GM21515 (cell line): Measurements from ENCODE around the gene CAPN9.

Experiments
- ATAC-seq: cut with Tn5 transposase; IDR thresholded peaks from one replicate; pipeline ENCODE4 v1.9.1; 2021; ENCODE audit not compliant: unreplicated experiment

The CAPN9 gene

DNA sequence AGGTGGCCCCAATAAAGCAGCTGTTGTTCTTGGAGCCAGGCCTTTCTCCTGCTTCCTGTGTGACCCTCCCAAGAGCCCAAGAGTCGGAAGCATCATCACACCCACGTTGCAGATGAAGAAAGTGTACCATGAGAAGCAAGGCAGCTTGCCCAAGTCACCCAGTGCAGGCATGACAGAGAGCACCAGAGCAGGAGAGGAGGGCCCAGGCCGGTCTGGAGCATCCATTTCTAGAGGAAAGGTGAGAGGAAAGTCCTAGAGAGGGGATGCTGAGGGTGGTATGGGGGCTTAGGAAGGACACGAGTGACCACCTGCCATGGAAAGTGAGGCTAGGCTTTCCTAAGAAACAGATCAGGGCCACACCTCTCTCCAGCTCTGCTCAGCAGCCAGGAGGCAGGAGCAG, 74.2 kb downstream of the CAPN9 start:
- ATAC-seq: no peak

DNA sequence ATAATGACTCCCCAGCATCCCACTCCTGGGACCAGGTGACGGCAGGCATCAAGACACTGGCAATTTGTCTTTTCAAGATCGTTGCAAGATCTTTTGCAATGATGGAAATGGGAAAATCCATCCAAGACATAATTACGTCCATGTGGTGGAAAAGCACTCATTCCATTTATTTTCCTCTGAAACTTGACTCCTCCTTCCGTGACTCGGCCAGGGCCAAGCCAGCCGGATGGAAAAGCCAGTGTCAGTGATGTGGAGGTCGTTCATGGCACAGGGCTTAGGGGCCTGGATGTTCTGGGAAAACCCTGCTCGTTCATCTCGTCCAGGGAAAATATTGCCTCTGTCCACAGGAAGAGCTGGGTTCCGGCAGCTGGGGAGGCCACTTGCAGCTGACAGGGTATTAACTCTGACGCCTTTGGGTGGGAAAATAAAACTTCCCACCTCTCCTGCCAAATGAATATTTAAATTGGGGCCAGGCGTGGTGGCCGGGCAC, 74.9 kb downstream of the CAPN9 start:
- ATAC-seq: no peak

GRCh38 chr1:230823426-230823825, 76.2 kb downstream of the CAPN9 start:
- ATAC-seq: no peak

- ATAC-seq: no peak
Measured at GRCh38 chr1:230823931-230824381, 76.8 kb downstream of the CAPN9 start.

DNA sequence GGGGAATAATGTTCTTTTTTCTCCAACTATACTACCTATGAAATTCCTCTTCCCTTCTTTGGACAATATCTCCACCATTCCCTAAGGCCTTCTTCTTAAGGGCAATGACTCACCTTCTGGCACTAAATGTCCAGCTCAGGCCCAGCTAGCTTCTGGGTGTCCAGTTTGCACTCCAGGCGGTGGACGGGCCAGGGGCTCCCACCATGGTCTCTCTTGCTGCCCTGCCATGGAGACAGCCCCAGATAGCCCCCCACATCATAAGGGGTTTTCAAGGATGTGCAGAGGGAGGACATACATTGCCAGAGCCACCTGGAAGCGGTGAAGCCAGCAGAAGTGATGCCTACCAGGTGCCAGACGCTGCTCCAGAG, 77.3 kb downstream of the CAPN9 start:
- ATAC-seq: no peak

DNA sequence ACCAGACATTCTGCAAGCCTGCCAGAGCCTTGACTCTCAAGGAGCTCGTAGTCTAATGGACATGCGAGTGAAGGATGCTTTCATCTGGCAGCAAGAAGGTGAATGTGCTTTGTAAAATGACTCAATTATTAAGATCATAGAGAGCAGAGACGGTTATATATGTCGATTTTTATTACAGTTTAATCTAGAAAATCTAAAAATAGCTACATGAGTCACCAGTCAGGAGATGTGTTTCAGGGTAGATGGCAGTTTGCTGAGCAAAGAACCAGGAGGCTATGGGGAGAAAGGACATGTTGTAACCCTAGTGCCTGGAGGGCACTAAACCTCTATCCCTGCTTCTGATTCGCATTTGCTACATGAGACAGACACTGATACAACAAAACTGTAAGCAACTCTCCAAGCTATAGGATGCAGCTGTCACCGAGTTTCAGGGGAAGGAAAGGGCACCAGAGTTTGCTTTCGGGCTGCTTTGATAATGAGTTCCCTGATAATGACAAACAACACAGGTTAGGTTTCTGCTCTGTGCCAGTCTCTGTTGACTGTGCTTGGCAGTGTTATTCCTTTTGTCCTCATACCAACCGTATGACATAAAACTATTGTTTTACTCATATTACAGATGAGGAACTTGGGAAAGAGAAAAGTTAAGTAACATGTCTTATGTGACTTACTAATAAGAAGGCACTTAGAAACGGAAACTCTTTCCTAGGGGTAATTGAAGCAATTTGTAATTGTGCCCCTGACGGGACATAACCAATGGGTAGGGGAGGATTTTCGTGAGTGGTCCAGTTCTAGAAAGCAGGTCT, 77.9 kb downstream of the CAPN9 start:
- no peak for ATAC-seq

- ATAC-seq: no peak
Measured at GRCh38 chr1:230825761-230826160, 78.6 kb downstream of the CAPN9 start.

GRCh38 chr1:230826166-230826875, 79.1 kb downstream of the CAPN9 start:
- no peak for ATAC-seq

DNA sequence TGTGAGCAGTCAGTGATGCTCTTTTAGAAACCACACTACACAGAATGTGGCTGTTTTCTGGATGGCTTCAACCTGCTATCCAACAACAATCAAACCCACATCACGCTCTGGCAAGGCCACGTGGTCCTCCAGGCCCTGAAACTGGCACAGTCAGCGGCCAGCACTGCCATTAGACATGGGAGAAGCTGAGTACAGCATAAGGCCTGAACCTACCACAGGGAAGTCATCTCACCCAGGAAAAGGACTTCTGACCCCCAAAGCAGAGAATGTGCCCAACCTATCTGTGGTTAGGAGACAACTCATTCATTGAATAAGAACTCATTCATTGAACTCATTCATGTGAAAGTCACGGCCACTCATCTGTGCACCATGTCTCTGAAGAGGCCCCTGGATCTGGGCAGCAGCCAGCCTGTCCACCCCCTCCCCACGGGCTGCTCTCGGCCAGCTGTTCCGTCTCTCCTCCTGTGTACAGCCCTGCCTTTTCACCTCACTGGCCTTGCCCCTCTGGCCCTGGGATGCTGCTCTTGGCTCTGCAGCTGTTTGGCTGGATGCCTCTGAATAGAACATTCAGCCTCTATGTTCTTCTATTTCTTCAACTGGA, 80.0 kb downstream of the CAPN9 start:
- no peak for ATAC-seq

DNA sequence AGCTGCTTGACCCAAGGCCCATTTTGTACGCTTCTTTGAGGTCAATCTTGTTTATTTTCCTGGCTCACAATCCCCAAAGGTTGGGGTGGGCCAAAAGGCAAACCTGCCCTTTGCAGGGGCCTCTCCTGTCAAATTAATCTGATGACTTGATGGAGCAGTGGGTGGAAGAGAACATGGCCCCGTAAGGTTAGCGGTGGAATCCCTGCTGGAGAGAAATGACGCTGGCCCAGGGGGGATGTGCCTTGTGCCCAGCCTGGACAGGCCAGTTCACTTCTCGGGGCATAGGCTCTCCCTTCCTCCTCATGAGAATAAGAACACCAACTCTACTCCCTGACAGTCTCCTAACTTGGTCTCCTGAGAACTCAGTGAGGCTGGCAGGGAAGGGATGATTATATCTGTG, 80.6 kb downstream of the CAPN9 start:
- no peak for ATAC-seq

GRCh38 chr1:230828421-230828820, 81.2 kb downstream of the CAPN9 start:
- no peak for ATAC-seq

DNA sequence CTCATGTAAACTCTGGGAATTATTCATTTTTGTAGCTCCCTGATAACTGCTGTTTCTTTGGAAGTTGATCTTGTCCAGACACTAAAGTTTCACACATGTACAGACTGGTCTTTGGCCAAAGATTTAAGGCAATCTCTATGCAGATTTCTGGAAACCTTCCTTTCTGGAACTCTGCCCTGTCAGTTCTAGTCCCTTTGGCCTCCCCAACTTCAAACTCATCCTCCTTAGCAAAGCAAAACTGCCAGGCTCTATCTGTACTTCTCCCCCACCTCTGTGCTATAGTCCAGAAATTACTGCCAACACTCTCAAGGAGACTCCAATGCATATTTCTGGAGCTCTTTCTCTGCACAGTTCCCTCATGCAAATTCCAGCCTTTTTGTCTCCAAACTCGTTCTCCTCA, 84.6 kb downstream of the CAPN9 start:
- no peak for ATAC-seq

DNA sequence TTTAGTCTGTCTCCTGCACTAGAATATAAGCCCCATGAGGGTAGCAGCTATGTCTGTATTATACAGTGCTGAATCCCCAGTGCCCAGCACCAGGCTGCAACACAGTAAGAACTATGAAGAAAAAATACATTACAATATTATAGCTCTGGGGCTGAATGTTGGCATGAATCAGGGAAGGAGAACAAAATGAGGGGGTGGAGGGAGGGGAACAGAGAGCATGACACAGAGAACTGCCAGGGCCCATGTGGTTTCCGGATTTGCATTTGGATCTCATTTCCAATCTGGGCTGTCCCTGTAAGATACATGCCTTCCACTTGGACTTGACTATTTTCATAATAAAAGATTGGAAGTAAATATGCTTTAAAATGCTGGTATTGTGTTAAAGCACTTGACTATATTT, 85.3 kb downstream of the CAPN9 start:
- ATAC-seq: no peak

GRCh38 chr1:230833511-230833910, 86.3 kb downstream of the CAPN9 start:
- ATAC-seq: no peak

DNA sequence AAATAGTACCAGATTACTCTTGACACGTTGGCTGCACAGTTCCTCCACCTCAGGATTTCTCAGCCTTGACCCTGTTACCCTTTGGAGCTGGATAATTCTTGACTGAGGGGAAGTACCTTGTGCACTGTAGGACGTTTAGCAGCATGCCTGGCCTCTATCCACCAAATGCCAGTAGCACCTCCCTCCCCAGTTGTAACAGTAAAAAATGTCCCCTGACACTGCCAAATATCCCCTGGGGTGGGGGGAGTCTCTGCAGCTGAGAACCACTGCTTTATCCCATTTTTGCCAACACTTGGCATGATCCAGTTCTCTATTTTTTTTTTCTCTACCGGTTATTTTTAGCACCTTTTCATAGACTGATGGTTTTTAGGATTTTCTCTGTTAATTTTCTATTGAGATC, 87.1 kb downstream of the CAPN9 start:
- no peak for ATAC-seq

- ATAC-seq: no peak
Measured at GRCh38 chr1:230836347-230836746, 89.2 kb downstream of the CAPN9 start.

DNA sequence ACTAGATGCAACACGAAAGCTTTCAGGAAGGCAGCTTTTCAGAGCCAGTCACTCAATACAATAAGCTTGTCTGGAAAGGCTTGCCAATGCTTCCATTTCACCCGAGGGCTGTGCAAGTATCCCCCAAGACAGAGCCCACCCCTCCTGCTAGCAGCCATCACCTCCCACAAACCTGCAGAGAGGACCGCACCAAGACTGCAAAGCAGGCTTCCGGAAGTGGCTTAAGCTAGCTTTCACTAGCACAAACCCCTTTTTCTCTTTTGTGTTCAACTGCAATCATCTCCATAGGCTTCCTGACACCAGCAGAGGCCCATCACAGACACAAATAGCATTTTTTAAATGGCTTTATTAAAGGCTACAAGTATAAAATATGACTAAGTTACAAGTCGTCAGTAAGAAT, 89.6 kb downstream of the CAPN9 start:
- ATAC-seq: no peak

- no peak for ATAC-seq
Measured at GRCh38 chr1:230839173-230839572, 92.0 kb downstream of the CAPN9 start.

DNA sequence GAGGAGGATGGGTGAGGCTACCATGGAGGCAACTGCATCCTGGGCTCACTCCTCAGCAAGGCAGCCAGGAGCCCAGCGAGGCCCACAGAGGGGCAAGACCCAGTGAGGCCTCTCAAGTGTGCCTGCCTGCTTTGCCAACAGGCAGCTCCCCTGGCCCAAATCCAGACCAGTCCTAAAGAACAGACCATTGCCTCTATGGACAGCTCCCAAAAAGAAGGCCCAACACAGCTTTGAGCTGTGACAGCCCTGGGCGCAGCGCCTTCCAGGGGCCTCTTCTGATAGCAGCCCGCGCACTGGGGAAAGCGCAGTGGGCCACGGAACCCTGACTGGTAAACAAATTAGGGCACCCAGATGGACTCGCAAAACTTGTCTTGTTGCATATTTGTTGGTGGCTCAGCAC, 95.6 kb downstream of the CAPN9 start:
- no peak for ATAC-seq

GRCh38 chr1:230843503-230844309, 96.5 kb downstream of the CAPN9 start:
- no peak for ATAC-seq

GRCh38 chr1:230844561-230844960, 97.4 kb downstream of the CAPN9 start:
- no peak for ATAC-seq
